Mononuclear cell (primary cell): Measurements from ENCODE around the gene COX19. TPM values are rescaled to one million over a fixed set of nuclear protein-coding genes. Genes with fewer than 3 reads are reported as not detected.

Source experiments
- H3K27me3 ChIP-seq: 2 replicates; pipeline ENCODE4 v1.6.0; 2011; ENCODE audit warnings: low read length, control low read depth; ENCODE audit not compliant: insufficient read depth
- H3K4me1 ChIP-seq: 2 replicates; pipeline ENCODE4 v1.5.1; 2011; ENCODE audit warnings: mild to moderate bottlenecking, low read length, control low read depth; ENCODE audit not compliant: insufficient read depth
- H3K4me3 ChIP-seq: 2 replicates; pipeline ENCODE4 v1.5.1; 2011; ENCODE audit warnings: mild to moderate bottlenecking, low read length, moderate library complexity
- H3K9me3 ChIP-seq: 2 replicates; pipeline ENCODE4 v1.5.1; 2011; ENCODE audit warnings: low read depth, mild to moderate bottlenecking, control low read depth, low read length
- total RNA-seq: library from RNA; depleted of rRNA; stranded (reverse); fragments of >200 nt; gene quantifications from one replicate; pipeline ENCODE4 v1.2.3, GENCODE V29; 2012

Gene COX19
- total RNA-seq, 1 donor = 33.4 TPM

GRCh38 chr7:918441-919113 lies 56.8 kb downstream of the COX19 start:
- Histone ChIP-seq H3K4me1 (peaks cover 37% of the 10 kb centered on the region), H3K9me3 (no peaks in the 10 kb centered on the region), H3K4me3 (no peak overlapping the region), H3K27me3 (no peaks in the 10 kb centered on the region)

DNA sequence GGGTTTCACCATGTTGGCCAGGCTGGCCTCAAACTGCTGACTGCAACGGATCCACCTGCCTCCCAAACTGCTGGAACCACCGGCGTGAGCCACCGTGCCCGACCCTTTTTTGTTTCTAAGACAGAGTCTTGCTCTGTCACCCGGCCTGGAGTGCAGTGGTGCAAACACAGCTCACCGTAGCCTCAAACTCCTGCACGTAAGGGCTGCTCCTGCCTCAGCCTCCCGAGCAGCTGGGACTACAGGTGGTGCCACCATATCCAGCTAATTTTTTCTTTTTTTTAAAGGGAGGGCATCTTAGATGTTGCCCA lies 57.3 kb downstream of the COX19 start:
- H3K4me1 ChIP-seq = peaks cover 32% of the 10 kb centered on the region
- H3K27me3 ChIP-seq = no peaks in the 10 kb centered on the region
- H3K9me3 ChIP-seq = no peaks in the 10 kb centered on the region
- no peak overlapping the region for H3K4me3 ChIP-seq

DNA sequence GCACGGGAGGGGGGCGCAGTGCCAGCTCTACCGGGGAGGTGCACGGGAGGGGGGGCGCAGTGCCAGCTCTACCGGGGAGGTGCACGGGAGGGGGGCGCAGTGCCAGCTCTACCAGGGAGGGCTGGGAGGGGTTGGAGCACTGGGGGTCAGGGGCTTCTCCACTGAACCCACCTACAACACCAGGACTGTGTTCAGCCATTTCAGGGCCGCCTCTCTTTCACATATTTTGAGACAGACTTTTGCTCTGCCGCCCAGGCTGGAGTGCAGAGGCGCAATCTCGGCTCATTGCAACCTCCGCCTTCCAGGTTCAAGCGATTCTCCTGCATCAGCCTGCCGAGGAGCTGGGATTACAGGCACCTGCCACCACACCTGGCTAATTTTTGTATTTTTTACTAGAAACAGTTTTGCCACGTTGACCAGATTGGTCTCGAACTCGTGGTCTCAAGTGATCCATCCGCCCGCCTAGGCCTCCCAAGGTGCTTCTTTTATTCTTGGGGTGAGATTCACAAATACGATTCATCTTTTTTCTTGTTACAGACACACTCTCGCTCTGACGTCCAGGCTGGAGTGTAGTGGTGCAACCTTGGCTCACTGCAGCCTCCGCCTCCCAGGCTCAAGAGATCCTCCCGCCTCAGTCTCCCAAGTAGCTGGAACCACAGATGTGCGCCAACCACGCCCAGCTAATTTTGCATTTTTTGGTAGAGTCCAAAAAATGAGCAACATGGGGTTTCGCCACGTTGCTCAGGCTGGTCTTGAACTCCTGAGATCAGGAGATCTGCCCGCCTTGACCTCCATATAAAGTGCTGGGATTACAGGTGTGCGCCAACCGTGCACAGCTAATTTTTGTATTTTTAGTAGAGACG lies 57.9 kb downstream of the COX19 start:
- Histone ChIP-seq H3K4me3 (no peak overlapping the region), H3K9me3 (no peaks in the 10 kb centered on the region), H3K27me3 (no peaks in the 10 kb centered on the region), H3K4me1 (peaks cover 33% of the 10 kb centered on the region)

DNA sequence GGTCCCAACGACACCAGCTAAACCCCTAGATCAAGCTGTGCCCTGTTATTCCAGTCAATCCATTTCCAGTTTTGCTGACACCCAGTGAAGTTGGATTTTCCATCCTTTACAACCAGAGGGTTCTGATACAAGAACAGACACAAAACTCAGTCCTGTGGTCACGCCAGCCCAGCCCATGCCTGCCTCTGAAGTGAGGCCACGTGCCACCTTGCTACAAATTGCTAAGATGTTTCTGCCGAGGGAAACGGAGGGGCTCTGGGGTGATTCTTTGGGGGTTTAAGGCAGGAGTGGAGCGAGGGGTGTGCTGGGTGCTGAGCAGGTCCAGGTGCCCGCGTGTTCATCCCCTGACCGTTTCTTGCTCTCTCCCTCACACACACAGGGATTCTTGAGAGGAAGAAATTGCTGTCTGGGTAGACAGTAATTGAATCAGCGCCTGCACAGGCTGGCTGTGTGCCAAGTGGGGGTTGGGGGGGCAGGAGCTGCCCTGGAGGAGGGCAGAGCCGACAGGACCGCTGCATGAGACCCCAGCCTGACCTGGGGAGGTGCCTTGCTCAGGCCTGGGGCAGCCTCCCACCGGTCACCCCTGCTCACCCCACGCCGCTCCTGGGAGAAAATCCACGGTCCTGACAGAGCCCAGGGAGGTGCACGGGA lies 58.9 kb downstream of the COX19 start:
- no peaks in the 10 kb centered on the region for H3K27me3 ChIP-seq
- peaks cover 22% of the 10 kb centered on the region for H3K4me1 ChIP-seq
- no peak overlapping the region for H3K4me3 ChIP-seq
- H3K9me3 ChIP-seq = no peaks in the 10 kb centered on the region

Other genes starting within 250 kb of the COX19 start
- 2.9 TPM for gene DNAAF5, start 248.8 kb downstream of the COX19 start, total RNA-seq
- gene PRKAR1B, start 248.3 kb downstream of the COX19 start, total RNA-seq = 9.4 TPM
- gene SUN1, start 143.1 kb downstream of the COX19 start, total RNA-seq = 86.3 TPM
- gene GET4, start 99.0 kb downstream of the COX19 start, total RNA-seq = 20.7 TPM
- 24.3 TPM for gene ADAP1, start 20.9 kb downstream of the COX19 start, total RNA-seq
- gene CYP2W1, start 7.6 kb upstream of the COX19 start, total RNA-seq = not detected
- gene GPR146, start 69.0 kb upstream of the COX19 start, total RNA-seq = 4.3 TPM
- gene GPER1, start 112.6 kb upstream of the COX19 start, total RNA-seq = 0.42 TPM
- 66.2 TPM for gene ZFAND2A, start 184.6 kb upstream of the COX19 start, total RNA-seq